HG02852 (cell line): Measurements from ENCODE around the gene SMCO4.
A peak's percentile ranks its signal among the peaks of the same experiment; 100 is the strongest.

Experiments
- ATAC-seq: cut with Tn5 transposase; IDR thresholded peaks from one replicate; pipeline ENCODE4 v1.9.1; 2021; ENCODE audit warnings: mild to moderate bottlenecking, moderate library complexity; ENCODE audit not compliant: unreplicated experiment

The SMCO4 gene

DNA sequence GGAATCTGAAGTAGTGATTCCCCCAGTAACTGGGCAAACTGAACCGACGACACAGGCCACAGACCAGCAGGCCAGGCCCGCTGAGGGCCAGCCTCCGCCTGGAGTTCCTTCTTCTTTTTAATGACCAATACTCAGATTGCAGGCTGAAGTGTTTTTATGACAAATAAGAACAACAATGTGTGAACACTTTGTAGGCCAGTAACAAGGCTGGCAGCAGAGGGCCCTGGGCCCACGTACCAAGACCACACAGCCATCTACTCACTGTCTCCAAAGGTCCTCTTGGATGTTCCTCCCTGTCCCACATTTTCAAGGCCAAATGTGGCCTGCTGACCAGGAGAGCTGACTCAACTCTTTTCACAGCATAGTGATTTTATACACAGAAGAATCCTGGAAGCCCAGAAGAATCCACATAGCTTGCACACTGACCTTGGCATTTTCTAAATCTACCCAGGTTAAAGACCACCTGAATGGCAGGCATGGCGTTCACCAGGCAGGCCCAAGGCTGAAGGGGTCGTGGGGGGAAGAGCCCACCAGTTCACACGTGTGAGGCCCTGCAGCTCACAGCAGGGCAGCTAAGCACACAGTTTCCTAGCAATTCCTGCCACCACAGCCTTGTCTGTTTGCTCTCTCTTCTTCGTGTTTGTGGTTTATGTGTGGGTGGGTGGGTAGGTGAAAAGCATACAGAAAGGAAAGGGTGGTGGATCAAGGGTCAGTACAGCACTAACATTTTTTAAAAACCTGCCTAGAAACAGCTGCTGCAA lies 13.3 kb downstream of the SMCO4 start:
- ATAC-seq: peak; percentile 45

DNA sequence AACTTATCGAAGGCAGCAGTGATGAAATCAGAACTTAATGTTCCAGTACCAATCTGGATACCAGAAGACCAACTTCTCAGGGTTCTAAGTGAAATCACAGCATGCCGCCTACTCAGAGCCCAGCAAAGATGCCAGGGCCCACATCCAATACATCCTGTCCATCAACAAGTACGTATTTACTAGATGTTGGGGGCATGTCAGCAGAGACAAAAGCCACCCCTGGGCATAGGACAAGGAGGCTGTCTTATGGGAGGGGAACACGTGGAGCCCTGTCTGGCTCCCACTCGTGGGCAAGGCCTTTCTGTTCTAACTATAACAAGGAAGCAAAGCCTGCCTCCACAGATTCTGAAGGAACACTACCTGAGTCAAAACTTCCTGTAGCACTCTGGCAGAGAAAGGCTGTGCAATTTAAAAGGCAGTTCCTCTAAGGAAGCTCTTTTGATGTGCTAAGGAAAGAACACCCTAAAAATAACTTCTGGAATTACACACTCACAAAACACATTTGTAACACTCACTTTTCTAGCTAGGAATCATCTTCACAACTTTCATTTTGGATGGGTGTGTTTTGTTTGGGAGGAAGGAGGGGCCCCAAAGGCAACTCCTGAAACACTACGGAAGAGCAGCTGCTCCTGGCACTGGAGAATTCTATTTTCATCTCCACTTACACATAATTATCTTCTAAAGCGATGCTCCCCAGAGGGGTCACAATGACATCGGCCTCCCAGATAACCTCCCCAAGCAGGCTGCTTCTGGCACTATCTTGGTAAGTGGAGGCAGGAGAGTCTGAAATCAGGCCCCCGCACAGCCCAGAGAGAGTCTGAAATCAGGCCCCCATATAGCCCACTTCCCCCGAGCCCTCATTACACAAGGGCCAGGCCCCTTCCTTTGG lies 14.2 kb downstream of the SMCO4 start:
- ATAC-seq: no peak

DNA sequence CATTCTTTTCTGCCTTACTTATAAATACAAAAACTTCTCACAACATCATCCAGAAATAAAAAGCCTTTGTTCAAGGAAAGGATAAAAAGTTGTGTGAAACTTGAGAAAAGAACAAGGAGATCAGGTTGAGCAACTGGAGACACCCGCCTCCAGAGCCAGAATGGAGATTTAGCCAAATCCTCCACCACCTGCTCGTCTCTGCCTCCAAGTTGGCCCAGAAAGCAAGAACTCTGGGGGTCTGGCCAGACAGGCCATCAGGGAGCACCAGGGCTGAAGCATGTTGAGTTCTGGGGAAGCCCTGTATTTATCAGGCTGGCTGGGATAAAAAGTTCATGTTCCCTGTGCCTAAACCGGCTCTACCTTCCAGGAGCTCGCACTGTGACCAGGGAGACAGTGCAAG lies 14.9 kb downstream of the SMCO4 start:
- ATAC-seq: no peak

DNA sequence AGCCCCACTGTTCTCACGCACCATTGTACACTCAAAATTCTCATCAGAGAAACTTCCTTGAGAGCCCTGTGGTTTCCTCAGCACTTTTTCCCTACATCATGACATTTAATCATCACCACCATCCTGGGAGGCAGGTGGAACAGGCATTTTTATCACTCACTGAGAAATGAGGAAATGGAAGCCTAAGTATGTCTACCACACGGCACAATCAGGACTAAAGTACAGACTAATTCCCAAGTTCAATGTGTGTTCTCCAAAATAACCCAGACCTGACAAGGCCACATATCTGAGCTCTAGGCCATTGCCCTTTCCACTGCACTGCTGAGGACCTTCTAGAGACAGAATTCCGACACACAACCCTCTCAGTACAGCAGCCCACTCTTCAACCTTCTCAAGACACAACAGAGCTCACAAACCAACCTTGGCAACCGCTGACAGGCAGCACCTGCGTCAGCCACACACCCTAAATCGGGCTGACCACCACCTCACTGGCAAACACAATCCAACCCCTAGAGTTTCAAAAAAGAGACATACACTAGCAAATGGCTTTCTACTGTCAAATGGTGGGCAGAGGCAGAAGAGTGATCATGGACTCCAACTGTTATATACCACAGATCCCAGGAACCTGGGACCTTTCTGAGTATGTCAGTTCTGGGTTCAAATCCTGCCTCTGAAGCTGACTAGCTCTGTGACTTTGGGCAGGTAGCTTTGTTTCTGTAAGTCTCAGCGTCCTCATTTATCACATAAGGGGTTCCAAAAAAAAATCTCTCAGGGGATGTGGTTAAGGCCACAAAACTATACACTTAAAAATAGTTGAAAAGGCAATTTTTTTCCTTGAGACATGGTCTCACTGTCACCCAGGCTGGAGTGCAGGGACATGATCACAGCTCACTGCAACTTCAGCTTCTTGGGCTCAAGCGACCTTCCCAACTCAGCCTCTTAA lies 16.3 kb downstream of the SMCO4 start:
- ATAC-seq: peak; percentile 15

DNA sequence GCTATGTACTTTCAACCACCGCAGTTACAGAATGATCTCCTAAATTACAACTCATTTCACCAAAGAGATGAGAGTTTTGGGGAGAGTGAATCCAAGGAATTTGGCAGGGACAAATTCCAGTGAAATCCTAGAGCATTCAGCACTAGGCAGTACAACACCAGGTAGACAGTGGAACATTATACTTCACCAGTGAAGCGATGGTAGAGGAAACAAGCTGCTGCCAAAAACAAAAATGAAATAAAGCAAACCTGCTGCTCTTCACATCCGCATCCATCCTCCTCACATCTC lies 16.9 kb downstream of the SMCO4 start:
- ATAC-seq: peak; percentile 24

DNA sequence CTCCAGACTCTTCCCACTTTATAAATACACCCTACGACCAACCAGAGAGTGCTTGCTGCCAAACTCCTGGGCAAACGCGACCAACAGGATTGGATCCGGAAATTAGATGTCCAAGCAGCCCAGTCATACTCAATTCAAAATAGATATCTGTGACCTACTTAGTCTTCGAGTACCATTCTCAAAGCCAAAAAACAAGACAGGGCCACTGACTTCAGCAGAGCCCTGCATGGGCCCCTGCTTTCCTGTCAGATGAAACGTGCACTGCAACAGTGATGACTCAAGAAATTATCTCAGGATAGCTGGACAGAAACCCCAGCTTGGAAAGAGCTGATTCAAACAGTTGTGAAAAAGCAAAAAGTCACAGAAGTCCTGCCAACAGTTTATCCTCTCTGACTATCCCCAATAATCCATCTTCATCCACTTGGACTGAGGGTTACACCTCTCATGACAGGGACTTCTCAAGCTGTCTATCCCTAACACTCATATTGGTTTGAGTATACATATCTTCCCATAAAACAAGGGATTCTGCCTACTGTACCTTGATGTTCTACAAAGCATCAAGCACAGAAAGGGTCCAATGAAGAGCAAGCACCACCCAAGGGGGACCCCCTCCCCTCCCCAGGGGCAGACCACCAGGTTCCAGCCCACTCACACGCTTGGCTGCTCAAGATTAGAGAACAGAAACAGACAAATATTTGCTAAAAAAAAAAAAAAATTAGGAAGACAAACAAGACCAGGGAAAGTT lies 17.4 kb downstream of the SMCO4 start:
- ATAC-seq: no peak

DNA sequence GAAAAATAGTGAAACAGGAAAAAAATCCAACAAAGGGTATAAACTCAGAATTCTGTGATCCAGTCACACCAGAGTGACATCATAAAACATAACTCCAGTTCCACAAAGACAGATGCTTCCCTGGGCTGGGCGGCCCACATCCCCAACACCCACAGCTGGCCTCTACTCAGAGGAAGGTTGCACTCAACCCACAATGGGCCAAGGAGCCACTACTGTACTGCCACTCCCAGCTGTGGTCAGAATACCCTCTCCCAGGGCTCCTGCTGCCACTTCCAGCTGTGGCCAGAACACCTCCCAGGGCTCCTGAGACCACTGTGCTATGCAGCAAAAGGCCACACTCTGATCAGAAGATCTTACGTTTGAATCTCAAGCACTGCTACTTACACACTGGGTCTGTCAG lies 18.3 kb downstream of the SMCO4 start:
- ATAC-seq: no peak

DNA sequence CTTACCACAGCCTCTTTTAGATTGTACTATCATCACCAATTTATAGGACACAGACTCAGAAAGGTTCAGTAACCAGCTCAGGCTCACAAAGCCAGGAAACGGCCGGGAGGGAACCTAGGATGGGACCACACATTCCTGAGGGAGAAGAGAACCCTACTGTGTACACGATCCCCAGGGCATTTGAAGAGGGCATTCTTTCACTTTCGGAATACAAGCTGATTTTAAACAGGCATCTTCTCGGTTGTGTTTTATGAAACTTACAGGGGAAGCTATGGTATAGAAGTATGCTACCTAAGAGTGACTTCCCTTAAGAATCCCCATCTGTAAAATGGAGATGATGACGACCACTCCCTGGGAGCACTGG lies 19.0 kb downstream of the SMCO4 start:
- peak; percentile 26 for ATAC-seq

DNA sequence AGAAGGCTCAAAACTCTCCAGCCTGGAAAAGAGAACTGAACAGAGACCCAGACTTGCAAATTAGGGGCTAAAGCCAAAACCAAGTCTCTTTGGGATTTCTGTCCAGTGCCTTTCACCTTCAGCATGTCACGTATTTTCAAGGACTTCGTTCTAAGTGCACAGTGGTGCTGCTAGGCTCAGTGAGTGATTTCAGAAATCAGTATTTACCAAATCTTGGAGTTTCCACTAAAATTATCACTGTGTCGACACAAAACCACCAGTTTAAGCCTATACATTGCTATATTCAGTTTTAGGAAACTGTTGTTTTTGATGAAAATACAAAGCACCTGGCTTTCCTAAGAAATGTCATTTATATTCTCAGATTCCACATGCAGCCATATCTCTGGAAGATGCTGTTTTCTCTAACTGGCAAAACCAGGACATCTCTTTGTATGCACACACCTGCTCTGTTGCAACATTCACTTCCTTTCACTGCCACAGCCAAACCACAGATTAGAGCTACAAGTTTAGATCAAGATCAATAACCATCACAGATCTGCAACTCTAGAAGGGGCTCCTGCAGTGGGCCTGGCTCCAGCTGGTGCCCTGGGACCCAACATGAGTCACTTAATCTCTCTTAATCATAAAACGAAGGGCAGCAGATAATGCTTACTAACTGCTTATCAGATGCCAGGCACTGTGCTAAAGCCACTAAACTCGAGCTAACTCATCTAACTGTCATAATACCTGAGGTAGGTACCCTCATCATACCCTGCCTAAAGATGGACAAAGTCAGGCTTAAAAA lies 22.3 kb downstream of the SMCO4 start:
- ATAC-seq: no peak

DNA sequence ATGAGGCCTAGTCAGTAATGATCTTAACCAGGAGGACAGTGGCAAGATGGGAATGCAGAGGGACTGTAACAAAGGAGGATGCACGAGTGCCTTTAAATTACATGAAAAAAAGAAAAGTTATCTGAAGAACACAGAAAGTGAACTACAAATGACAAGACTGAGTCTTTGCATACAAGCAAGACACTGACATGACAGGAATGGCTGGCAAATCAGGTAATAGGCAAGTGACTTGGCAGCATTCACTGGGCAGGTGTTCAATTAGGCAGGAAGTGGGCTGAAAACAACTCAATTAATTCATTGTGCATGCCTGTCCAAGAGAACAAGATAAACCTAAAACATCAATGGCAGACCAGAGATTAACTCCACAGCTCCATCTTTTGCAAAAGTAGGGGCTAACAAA lies 24.0 kb downstream of the SMCO4 start:
- ATAC-seq: no peak

DNA sequence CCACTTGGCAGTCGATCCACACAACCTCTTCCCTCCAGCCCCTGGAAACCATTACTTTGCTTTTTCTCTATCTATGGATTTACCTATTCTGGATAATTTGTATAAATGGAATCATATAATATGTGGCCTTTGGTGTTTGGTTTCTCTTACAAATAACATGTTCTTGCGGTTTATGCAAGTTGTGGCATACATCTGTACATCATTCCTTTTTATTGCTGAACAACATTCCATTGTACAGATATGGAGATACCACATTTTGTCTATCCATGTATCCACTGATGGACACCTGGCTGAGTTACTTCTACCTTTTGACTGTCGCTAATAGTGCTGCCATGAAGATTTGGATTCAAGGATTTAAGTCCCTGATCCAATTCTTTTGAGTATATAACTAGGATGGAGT lies 25.1 kb downstream of the SMCO4 start:
- no peak for ATAC-seq

DNA sequence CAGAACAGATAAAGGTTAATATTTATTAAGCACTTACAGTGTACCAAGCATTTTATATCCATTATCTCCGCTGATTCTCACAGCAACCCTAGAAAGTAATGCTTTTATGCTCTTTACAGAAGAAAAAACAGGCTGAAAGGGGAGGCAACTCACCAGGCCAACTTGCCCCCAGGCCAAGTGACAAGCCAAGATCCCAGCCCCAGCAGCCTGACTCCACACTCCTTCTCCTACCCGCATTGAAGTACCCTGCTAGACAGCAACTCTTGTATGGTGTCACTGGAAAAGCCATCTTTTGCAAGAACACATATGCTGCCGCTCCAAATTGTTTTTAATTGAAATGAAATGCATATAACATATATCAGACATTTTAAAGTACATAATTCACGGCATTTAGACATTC lies 25.6 kb downstream of the SMCO4 start:
- ATAC-seq: no peak

DNA sequence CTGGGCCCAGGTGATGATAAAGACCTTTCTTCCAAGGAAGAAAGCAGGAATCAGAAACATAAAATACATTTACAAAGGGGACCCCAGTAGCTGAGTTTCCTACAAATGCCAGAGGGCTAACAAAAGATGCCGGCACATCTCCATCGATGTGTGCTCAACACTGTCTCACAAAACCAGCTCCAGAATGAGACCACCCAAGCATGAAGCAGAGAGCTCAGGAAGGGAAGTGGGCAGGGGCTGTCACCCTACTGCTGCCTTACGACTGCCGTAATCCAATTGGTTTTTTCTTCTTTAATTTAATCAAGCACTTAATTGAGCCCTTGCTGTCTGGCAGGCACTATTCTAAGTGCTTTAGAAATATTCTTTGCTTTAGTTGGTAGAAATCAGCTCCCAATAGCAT lies 26.1 kb downstream of the SMCO4 start:
- no peak for ATAC-seq

DNA sequence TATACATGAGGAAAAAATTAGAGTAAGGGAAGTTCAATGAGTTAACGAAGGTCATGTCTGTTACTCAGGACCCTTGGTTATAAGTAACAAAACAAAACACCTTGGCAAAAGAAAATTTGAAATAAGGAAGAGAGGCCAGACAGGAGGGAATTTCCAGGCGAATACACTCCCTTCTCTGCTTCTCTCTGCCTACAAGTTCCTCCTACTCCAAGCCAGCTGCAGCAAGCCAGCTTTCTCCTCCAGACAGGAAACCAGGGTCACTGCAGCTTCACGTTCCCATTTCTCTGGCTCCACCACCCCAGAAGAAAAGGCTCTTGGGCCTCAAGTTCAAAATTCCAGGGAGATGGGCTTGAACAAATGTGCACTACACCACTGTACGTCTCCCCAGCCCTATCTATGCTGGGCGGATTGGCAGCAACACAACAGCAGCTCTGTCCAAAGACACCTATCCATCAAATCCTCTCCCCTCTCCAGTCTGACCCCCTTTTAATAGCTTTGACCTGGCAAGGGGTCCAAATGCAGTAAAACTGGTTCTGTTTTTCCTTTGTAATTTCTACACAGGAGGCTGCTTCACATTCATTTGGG lies 27.7 kb downstream of the SMCO4 start:
- ATAC-seq: no peak

DNA sequence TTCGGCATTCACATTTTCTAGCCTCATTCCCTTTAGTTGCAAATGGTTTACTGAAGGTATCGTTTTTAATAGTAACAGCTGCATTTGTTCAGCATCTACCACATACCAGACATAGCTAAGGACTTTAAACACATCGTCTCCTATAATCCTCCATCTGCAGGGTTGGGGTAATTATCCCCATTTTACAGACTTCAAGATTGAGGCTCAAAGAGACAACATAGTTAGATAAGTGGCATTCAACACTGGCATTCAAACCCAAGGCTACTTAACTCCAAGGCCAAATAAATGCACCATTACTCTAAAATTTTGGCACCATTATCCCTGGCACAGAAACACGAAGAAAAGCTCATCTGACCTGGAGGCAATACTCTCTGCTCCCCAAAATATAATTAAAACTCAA lies 28.5 kb downstream of the SMCO4 start:
- ATAC-seq: no peak

DNA sequence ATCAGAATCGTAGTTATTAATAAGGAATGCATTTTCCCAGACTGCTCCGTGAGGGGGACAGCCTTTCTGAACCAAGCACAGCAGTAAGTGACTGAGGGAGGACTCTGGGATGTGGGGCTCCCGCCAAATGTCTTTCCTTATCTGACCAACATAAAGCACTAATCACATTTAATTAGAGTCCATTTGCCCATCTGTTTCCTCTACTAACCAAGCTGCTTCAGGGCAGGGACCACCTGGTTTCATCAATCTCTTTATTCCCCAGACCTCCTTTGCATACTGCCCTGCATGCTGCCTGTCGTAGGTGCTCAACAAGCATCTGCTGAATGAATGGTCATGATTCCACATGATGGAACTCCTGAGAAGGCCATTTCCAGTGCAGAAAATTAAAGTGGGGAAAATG lies 29.4 kb downstream of the SMCO4 start:
- ATAC-seq: no peak

DNA sequence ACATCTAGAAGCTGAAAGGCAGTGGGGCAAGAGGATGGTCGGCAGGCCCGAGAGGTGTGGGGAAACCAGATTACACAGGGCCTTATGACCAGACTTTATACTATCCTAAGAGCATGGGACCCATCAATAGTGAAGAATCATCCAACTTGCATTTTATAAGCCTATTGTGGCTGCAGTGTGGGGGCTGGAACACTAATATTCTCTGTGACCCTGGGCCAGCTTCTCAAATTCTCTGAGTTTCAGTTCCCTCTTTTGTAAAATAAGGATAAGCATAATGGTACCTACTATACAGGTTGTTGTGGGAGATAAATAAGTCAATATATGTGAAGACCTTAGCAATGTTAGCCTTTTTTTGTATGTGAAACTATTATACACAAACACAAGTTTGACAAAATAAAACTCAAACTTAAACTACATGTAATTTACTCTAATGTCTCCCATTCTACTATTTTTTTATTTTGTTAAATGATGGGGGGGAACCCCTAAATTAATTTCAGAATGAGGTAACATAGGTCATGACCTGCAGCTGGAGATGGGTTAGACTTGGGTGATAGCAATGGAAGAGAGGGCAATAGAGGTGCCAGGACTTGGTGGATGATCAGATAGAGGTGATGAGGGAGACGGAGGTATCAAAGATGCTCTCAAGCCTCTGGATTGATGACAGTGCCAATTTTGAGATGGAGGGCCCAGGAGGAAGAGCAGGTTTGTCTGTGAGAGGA lies 30.1 kb downstream of the SMCO4 start:
- ATAC-seq: peak; percentile 70

DNA sequence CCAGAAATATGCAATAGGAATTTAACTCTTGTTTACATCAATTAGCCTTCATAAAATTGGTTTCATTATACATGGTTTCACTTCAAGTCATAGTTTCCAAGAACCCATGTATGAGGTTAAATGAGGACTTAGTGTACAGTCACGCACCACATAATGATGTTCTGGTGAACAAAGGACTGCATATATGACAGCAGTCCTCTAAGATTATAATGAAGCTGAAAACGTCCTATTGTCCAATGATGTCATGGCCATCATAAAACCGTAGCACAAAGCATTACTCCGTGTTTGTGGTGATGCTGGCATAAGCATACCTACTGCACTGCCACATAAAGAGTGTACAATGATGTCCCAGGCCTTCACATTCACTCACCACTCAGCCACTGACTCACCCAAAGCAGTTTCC lies 31.1 kb downstream of the SMCO4 start:
- peak; percentile 86 for ATAC-seq
